ENCODE data around the gene FAM171A1.
"Not testable (repeated sequence)": the region's sequence is repeated elsewhere in the genome, so short reads cannot be mapped to it uniquely, and the experiment has no call there.

The FAM171A1 gene

GRCh38 chr10:15290150-15290549 lies 80.9 kb downstream of the FAM171A1 start:
- DNase-seq (ENCODE audit: low read depth in 2 of 2): no peak

- DNase-seq (ENCODE audit: low read depth in 2 of 2): no peak
These were observed 90.1 kb downstream of the FAM171A1 start for GRCh38 chr10:15280974-15281373.

GRCh38 chr10:15280462-15280861 lies 90.6 kb downstream of the FAM171A1 start:
- no peak for DNase-seq (ENCODE audit: low read depth in 2 of 2)

- DNase-seq (ENCODE audit: low read depth in 2 of 2): no peak
These were observed 91.9 kb downstream of the FAM171A1 start for GRCh38 chr10:15279236-15279635.

- DNase-seq (ENCODE audit: low read depth in 2 of 2): no peak
These were observed 92.3 kb downstream of the FAM171A1 start for GRCh38 chr10:15278786-15279185.

- not testable (repeated sequence) for DNase-seq (ENCODE audit: low read depth in 2 of 2)
These were observed 95.0 kb downstream of the FAM171A1 start for GRCh38 chr10:15276039-15276438.

- not testable (repeated sequence) for DNase-seq (ENCODE audit: low read depth in 2 of 2)
These were observed 101.3 kb downstream of the FAM171A1 start for GRCh38 chr10:15269838-15270237.

GRCh38 chr10:15267496-15267895 lies 103.6 kb downstream of the FAM171A1 start:
- DNase-seq (ENCODE audit: low read depth in 2 of 2): no peak

GRCh38 chr10:15266117-15266516 lies 105.0 kb downstream of the FAM171A1 start:
- no peak for DNase-seq (ENCODE audit: low read depth in 2 of 2)

- no peak for DNase-seq (ENCODE audit: low read depth in 2 of 2)
These were observed 105.5 kb downstream of the FAM171A1 start for GRCh38 chr10:15265558-15265957.

- DNase-seq (ENCODE audit: low read depth in 2 of 2): no peak
These were observed 106.0 kb downstream of the FAM171A1 start for GRCh38 chr10:15265056-15265455.

GRCh38 chr10:15263657-15264323 lies 107.3 kb downstream of the FAM171A1 start:
- DNase-seq (ENCODE audit: low read depth in 2 of 2): no peak

- DNase-seq (ENCODE audit: low read depth in 2 of 2): no peak
These were observed 108.9 kb downstream of the FAM171A1 start for GRCh38 chr10:15262036-15262713.

GRCh38 chr10:15259136-15259535 lies 112.0 kb downstream of the FAM171A1 start:
- no peak for DNase-seq (ENCODE audit: low read depth in 2 of 2)

- DNase-seq (ENCODE audit: low read depth in 2 of 2): no peak
These were observed 112.8 kb downstream of the FAM171A1 start for GRCh38 chr10:15258255-15258654.

- no peak for DNase-seq (ENCODE audit: low read depth in 2 of 2)
These were observed 115.1 kb downstream of the FAM171A1 start for GRCh38 chr10:15255961-15256360.

- no peak for DNase-seq (ENCODE audit: low read depth in 2 of 2)
These were observed 116.1 kb downstream of the FAM171A1 start for GRCh38 chr10:15254808-15255648.

- no peak for DNase-seq (ENCODE audit: low read depth in 2 of 2)
These were observed 116.9 kb downstream of the FAM171A1 start for GRCh38 chr10:15253951-15254807.

- DNase-seq (ENCODE audit: low read depth in 2 of 2): no peak
These were observed 118.7 kb downstream of the FAM171A1 start for GRCh38 chr10:15252396-15252795.

- DNase-seq (ENCODE audit: low read depth in 2 of 2): no peak
These were observed 119.2 kb downstream of the FAM171A1 start for GRCh38 chr10:15251791-15252380.

GRCh38 chr10:15245530-15245929 lies 125.6 kb downstream of the FAM171A1 start:
- no peak for DNase-seq (ENCODE audit: low read depth in 2 of 2)

Measured in stimulated activated CD8-positive, alpha-beta memory T cell treated with anti-CD3 and anti-CD28 coated beads, Interleukin-7, amount 100 ng/mL, for 4 hours (primary cell).